Neural cell (in vitro differentiated cells): Measurements from ENCODE around the gene BICDL1. TPM values are rescaled to one million over a fixed set of nuclear protein-coding genes. Genes with fewer than 3 reads are reported as not detected.

ENCODE experiments used
- H2AFZ ChIP-seq: fragments of 200-600, 300-800 bp; sonication (generic), shearing (Covaris generic); 2 replicates; pipeline ENCODE4 v1.6.0; 2014; ENCODE audit warnings: low read depth, mild to moderate bottlenecking, antibody characterized with exemption, low read length, moderate library complexity
- H3F3A ChIP-seq: fragments of 200-600 bp; shearing (Covaris generic); 2 replicates; pipeline ENCODE4 v1.6.1; 2016; ENCODE audit warnings: mild to moderate bottlenecking, moderate library complexity, mixed read lengths, antibody characterized with exemption, low read length; ENCODE audit not compliant: insufficient read depth, poor library complexity, severe bottlenecking
- H3K27ac ChIP-seq: fragments of 200-600, 300-800 bp; sonication (generic), shearing (Covaris generic); 2 replicates; pipeline ENCODE4 v1.5.1; 2014; ENCODE audit warnings: mild to moderate bottlenecking, low read length, moderate library complexity
- H3K27me3 ChIP-seq: fragments of 300-800, 200-600 bp; sonication (generic), shearing (Covaris generic); 2 replicates; pipeline ENCODE4 v1.6.0; 2014; ENCODE audit warnings: mild to moderate bottlenecking, low read depth, low read length, moderate library complexity; ENCODE audit not compliant: insufficient read depth
- H3K36me3 ChIP-seq: fragments of 300-800, 200-600 bp; sonication (generic), shearing (Covaris generic); 2 replicates; pipeline ENCODE4 v1.5.1; 2014; ENCODE audit warnings: mild to moderate bottlenecking, antibody characterized with exemption, low read length, moderate library complexity; ENCODE audit not compliant: insufficient read depth
- H3K4me2 ChIP-seq: fragments of 300-800, 200-600 bp; sonication (generic), shearing (Covaris generic); 2 replicates; pipeline ENCODE4 v1.6.0; 2014; ENCODE audit warnings: mild to moderate bottlenecking, low read length
- H3K4me3 ChIP-seq: fragments of 300-800, 200-600 bp; sonication (generic), shearing (Covaris generic); 2 replicates; pipeline ENCODE4 v1.5.1; 2014; ENCODE audit warnings: mild to moderate bottlenecking, low read length, moderate library complexity
- H3K79me2 ChIP-seq: fragments of 200-600 bp; shearing (Covaris generic); replicated peaks from 2 replicates; pipeline ENCODE4 v1.6.0; 2014; ENCODE audit warnings: mild to moderate bottlenecking, low read length, moderate library complexity; ENCODE audit not compliant: insufficient read depth
- H3K9ac ChIP-seq: fragments of 300-800, 200-600 bp; sonication (generic), shearing (Covaris generic); 2 replicates; pipeline ENCODE4 v1.6.1; 2016; ENCODE audit warnings: mild to moderate bottlenecking, low read length, mixed read lengths
- H3K9me2 ChIP-seq: fragments of 200-600 bp; shearing (Covaris generic); 2 replicates; pipeline ENCODE4 v1.6.1; 2016; ENCODE audit warnings: mild to moderate bottlenecking, low read length, mixed read lengths; ENCODE audit not compliant: insufficient read depth
- H3K9me3 ChIP-seq: fragments of 200-600, 300-800 bp; sonication (generic), shearing (Covaris generic); 2 replicates; pipeline ENCODE4 v1.6.1; 2016; ENCODE audit warnings: mild to moderate bottlenecking, mixed run types, low read length, moderate library complexity, mixed read lengths
- H4K20me1 ChIP-seq: fragments of 200-600 bp; shearing (Covaris generic); 2 replicates; pipeline ENCODE4 v1.6.1; 2016; ENCODE audit warnings: mild to moderate bottlenecking, mixed run types; ENCODE audit not compliant: insufficient read depth
- CTCF ChIP-seq: fragments of 450-650 bp; IDR thresholded peaks from 2 replicates; pipeline ENCODE4 v1.5.1; 2014; ENCODE audit warnings: antibody characterized with exemption, mild to moderate bottlenecking, moderate library complexity; ENCODE audit not compliant: poor library complexity, severe bottlenecking
- EP300 ChIP-seq: fragments of 450-650 bp; conservative IDR thresholded peaks from 2 replicates; pipeline ENCODE4 v1.6.1; 2014; ENCODE audit warnings: antibody characterized with exemption, mild to moderate bottlenecking, moderate library complexity; ENCODE audit not compliant: poor library complexity, severe bottlenecking
- EZH2 ChIP-seq: fragments of 200-600, 300-800 bp; shearing (Covaris generic), sonication (generic); IDR thresholded peaks from 2 replicates; pipeline ENCODE4 v1.6.1; 2014; ENCODE audit warnings: antibody characterized with exemption, low read length, borderline replicate concordance, mild to moderate bottlenecking; ENCODE audit not compliant: insufficient read depth, poor library complexity, severe bottlenecking
- MXI1 ChIP-seq: fragments of 450-650 bp; conservative IDR thresholded peaks from 2 replicates; pipeline ENCODE4 v1.6.1; 2014; ENCODE audit warnings: antibody characterized with exemption, mild to moderate bottlenecking; ENCODE audit not compliant: poor library complexity, severe bottlenecking
- POLR2AphosphoS5 ChIP-seq: IDR thresholded peaks from 2 replicates; pipeline ENCODE4 v1.6.1; 2012
- RAD21 ChIP-seq: fragments of 450-650 bp; conservative IDR thresholded peaks from 2 replicates; pipeline ENCODE4 v1.6.1; 2014; ENCODE audit warnings: antibody characterized with exemption, mild to moderate bottlenecking, moderate library complexity
- REST ChIP-seq: IDR thresholded peaks from 2 replicates; pipeline ENCODE4 v1.6.1; 2012; ENCODE audit warnings: borderline replicate concordance
- SMC3 ChIP-seq: fragments of 450-650 bp; conservative IDR thresholded peaks from 2 replicates; pipeline ENCODE4 v1.6.1; 2014; ENCODE audit warnings: antibody characterized with exemption, mild to moderate bottlenecking, moderate library complexity; ENCODE audit not compliant: poor library complexity
- TAF1 ChIP-seq: IDR thresholded peaks from 2 replicates; pipeline ENCODE4 v1.6.1; 2012; ENCODE audit warnings: low read depth
- polyA plus RNA-seq: library from polyadenylated mRNA; depleted of rRNA; stranded (reverse); fragments of >200 nt; gene quantifications from 2 replicates; pipeline ENCODE4 v1.2.3, GENCODE V29; 2014

BICDL1 gene
- polyA plus RNA-seq, 1 donor from 2014 or later, result 136 TPM

GRCh38 chr12:120064054-120064940, 75.3 kb downstream of the BICDL1 start:
- Histone ChIP-seq H3F3A (no peaks in the 10 kb centered on the region), H3K4me3 (no peak overlapping the region), H3K4me2 (no peak overlapping the region), H3K27ac (no peak overlapping the region), H4K20me1 (no peaks in the 10 kb centered on the region), H3K36me3 (peaks cover 7% of the 10 kb centered on the region), H2AFZ (no peak overlapping the region), H3K79me2 (no peaks in the 10 kb centered on the region), H3K9me2 (no peaks in the 10 kb centered on the region), H3K27me3 (no peaks in the 10 kb centered on the region), H3K9me3 (no peaks in the 10 kb centered on the region), H3K9ac (no peak overlapping the region)
- TF ChIP-seq POLR2AphosphoS5 (no peak), TAF1 (no peak), EP300 (no peak), CTCF (no peak), RAD21 (no peak), REST (no peak), SMC3 (no peak), MXI1 (no peak), EZH2 (no peak)

- Histone ChIP-seq H3K36me3 (peaks cover 7% of the 10 kb centered on the region), H3K9me3 (no peaks in the 10 kb centered on the region), H3K4me2 (no peak overlapping the region), H4K20me1 (no peaks in the 10 kb centered on the region), H3K4me3 (no peak overlapping the region), H3K9ac (no peak overlapping the region), H3K27ac (no peak overlapping the region), H3K9me2 (no peaks in the 10 kb centered on the region), H3K79me2 (no peaks in the 10 kb centered on the region), H2AFZ (no peak overlapping the region), H3K27me3 (no peaks in the 10 kb centered on the region), H3F3A (no peaks in the 10 kb centered on the region)
- TF ChIP-seq CTCF (no peak), EZH2 (no peak), REST (no peak), POLR2AphosphoS5 (no peak), MXI1 (no peak), TAF1 (no peak), RAD21 (no peak), SMC3 (no peak), EP300 (no peak)
These were observed 76.4 kb downstream of the BICDL1 start for GRCh38 chr12:120065472-120065871.
